Fibroblast of skin of left biceps (primary cell): ENCODE results near the gene ZNRF4.
"Not testable (repeated sequence)": the region's sequence is repeated elsewhere in the genome, so short reads cannot be mapped to it uniquely, and the experiment has no call there.

ENCODE experiments used
- DNase-seq, 2 experiments: peaks; one replicate each; pipeline ENCODE4 v3.0.0-alpha.2; 2013; ENCODE audit warnings: low read depth in 2 of 2

The ZNRF4 gene

DNA sequence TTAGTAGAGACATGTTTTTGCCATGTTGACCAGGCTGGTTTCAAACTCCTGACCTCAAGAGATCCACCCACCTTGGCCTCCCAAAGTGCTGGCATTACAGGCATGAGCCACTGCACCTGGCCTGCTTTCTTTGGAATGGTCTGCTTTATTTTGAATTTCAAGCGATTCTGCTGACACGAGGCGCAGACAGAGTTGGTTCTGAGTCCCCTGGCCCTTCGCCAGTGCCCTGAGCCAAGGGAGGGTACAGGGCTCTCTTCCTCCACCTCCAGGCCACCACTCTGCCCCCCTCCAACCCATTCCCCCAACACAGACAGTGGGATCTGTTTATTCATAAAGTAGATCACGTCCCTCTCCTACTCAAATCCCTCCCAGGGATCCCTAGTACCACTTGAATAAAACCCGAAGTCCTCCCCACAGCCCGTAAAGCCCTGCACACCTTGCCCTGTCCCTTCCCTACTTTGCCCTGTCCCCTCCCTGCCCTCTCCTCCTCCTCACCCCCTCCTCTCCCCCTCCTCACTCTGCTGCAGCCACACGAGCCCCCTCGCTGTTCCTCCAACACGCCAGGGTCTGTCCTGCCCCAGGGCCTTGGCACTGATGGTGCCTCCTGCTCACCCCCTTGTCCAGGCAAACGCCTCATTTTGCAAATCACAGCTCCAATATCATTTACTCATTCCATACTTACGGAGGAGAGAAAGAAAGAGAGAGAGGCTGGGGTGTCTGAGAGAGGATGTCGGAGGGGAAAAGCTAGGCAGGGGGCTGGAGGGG lies 22.4 kb downstream of the ZNRF4 start:
- no peak for DNase-seq

DNA sequence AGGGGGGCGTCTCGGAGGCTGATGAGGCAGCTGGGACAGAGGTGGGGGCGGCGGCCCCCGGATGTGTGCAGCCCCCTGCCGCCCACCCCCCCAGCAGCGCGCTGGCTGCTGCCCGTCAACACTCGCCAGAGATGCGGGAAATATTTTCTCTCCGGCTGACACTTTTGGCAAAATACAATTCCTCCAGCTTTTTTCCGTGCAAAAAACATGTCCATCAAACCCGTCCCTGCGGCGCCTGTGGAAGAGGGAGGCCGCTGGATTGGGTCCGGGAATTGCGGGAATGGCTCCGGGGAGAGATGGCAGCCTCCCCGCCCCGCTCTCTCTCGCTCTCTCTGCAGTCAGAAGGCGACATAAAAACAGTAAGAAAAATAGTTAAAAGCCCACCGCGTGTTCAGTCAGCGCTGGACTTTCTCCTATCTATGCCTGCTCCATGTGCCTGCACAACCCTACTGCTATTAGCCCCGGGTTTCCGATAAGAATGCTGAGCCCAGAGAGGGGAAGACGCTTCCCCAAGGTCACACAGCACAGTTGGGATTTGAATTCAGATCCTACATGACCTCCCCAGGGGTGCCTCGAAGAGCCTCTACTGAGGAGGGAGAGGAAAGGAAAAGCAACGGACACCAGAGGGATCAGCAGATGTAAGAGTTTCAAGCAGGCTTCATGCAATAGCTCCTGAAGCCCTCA lies 23.2 kb downstream of the ZNRF4 start:
- no peak for DNase-seq

DNA sequence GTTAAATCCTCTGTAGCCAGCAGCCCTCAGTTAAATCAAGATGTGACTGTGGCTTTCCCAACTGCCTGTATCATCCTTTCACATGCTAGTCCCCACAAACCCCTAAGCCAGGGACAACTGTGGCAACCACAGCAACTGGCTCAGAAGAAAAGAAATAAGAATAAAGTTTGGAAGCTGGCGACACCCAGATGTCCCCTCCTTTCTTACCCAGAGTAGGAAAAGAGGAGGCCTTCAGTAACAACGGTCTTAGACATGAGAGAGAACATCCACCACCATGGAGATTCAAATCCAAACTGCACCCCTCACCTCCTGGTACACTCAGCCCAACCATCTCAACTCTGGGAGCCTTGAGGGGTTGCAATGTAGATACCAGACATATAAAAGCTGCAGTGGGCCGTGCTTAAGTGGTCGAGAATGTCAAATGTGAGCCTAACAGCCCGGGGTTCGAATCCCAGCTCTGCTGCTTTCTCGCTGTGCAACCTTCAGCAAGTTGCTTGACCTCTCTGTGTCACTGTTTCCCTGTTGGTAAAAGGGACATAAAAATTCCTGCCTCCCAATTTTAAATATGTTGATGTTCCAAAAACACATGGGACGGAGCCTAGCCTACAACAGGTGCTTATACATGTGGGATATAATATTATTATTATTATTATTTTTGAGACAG lies 23.8 kb downstream of the ZNRF4 start:
- DNase-seq: no peak

DNA sequence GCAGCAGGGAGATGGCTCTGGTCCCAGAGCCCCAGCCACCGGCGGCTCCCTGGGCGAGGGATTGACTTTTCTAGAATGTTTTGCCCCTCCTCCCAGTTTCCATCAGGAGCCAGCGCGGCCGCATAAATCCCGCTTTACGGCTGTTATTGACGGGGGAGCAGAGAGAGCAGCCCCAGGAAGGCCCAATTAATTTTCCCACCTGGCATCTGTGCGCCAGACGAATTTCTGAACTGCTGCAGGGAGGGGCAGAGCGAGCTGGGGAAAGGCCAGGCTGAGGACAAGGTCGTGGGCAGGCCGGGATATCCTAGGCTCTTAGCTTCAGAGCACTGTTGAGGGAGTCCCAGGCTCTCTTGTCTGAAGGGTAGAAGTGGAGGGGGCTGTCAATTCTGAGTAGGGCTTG lies 24.7 kb downstream of the ZNRF4 start:
- DNase-seq: no peak

DNA sequence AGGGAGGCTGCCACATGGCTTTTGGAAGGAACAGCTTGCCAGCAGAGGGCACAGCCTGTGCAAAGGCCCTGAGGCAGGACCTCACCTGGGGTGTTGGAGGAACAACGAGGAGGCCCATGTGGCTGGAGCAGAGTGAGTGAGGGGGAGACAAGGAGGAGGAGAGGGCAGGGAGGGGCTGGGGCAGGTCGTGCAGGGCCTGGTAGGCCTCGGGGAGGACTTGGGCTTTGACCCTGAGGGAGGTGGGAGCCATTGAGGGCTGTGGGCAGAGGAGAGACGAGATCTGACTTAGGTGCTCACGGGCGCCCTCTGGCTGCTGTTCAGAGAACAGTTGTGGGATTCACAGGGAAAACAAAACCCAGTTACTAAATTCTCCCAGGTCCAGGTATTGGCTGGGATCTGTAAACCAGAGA lies 25.2 kb downstream of the ZNRF4 start:
- no peak for DNase-seq

DNA sequence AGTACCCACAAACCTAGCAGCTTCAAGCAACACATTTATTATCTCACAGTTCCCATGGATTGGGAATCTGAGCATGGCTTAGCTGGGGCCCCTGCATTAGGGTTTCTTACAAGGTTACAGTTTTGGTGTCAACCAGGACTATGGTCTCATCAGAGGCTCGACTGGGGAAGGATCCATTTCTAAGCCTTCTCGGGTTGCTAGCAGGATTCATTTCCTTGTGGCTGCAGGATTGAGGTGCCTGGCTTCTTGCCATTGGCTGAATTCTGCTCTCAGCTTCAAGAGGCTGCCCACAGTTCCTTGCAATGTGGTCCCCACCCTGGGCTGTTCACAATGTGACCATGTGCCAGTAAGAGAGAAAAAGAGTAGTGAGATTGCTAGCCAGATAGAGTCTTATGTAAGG lies 26.7 kb downstream of the ZNRF4 start:
- no peak for DNase-seq

DNA sequence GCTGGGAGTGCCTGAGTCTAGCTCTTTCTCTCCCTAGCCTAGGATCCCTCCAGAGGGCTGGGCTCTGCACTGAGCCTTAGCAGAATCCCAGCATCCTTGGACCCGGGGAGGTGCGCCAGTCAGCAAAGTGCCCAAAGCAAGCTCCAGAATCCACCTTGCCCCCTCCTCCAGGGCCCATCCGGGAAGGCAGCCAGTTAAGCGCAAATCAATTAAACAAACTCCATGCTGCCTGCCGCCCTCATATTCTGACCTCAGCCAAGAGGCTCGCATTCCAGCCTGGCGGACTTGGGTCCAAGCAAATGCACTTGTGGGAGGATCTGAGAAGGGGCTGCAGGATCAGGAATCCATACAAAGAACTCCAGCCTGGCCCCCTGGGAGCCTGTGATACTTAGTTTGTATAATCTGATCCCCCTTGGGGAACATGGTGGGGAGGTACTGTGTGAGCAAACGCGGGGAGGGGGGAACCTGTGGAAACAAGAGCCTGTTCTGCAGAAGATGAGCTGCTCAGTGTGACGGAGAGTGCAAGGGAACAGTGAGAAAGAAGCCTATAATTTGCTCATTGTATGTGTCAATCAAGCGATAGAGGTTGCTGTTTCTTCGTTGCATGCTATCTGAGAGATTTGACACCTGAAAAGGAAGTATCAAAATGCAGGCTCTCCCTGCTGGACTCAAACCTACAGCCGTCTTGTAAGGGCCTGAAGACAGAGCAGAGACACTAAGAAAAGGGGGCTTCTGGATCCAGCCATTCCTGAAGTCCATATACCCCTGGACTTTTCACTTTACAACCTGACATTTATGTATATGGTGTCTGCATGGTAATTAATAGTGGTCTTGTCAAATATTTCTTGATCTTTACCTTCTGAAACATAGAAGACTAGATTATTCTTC lies 29.4 kb downstream of the ZNRF4 start:
- no peak for DNase-seq

DNA sequence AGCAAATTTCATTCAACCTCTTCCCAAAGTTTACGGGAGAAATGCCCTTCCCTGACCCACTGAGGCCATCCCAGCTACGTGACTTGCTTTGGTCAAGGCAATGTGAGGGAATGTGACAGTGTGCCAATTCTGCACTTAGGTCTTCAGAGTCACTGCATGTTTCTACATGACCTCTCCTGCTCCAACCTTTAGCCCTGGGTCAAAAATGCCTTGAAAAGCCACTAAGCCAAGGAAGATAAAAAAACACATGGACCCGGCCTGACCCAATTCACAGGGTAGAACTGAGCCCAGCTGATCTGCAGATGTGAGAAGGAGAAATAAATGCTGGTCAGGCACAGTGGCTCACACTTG lies 30.0 kb downstream of the ZNRF4 start:
- DNase-seq: no peak

DNA sequence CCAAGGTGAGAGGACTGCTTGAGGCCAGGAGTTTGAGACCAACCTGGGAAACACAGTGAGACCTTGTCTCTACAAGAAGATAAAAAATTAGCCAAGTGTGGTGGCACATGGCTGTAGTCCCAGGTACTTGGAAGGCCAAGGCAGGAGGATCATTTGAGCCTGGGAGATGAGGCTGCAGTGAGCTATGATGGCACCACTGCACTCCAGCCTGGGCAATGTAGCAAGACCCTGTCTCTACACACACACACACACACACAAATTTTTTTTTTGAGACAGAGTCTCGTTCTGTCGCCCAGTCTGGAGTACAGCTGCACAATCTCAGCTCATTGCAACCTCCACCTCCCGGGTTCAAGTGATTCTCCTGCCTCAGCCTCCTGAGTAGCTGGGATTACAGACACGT lies 30.4 kb downstream of the ZNRF4 start:
- not testable (repeated sequence) for DNase-seq

DNA sequence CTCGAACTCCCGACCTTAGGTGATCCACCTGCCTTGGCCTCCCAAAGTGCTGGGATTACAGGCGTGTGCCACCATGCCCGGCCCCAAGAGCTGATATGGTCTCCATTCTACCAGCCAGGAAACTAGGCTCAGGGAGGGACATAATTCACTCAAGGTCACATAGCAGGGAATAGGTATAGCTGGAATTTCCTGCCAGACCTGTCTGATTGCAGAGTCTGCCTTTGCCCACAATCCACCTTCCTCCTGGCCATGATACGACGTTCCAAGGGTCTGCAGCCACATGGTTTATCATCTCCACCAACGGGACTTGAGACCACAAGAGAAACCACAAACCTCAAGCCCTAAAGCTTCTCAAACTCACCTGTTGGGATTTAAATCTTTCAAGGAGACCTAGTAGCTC lies 32.0 kb downstream of the ZNRF4 start:
- DNase-seq: no peak

- DNase-seq: no peak
Measured at GRCh38 chr19:5489551-5489950, 34.3 kb downstream of the ZNRF4 start.

DNA sequence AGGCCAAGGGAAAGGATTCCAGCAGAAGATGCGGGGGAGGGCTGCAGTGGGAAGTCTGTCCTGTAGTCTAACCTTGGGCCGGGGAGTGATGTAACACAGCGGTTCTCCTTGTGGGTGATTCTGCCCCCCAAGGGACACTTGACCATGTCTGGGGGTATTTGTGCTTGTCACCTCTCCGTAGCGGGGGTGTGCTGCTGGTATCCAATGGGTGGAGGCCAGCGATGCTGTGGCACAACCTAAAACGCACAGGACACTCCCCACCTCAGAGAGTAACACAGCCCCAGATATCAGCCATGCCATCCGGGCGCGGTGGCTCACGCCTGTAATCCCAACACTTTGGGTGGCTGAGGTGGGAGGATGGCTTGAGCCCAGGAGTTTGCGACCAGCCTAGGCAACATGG lies 36.3 kb downstream of the ZNRF4 start:
- no peak for DNase-seq

DNA sequence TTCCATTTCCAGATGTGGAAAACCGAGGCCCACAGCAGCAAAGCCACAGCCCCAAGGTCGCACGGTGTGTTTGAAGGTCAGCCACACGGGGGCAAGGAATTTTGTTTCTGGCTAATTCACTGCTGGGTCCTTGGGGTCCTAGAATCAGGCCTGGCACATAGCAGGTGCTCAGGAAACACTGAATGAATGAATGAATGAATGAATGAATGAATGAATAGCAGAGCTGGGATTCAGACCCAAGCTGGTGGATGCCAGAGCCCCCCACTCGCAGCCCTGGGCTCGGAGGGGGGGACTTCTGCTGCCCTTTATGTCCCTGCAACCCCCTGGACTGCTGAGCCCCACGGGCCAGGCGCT lies 37.0 kb downstream of the ZNRF4 start:
- no peak for DNase-seq

- DNase-seq: no peak
Measured at GRCh38 chr19:5492635-5493409, 37.6 kb downstream of the ZNRF4 start.

- no peak for DNase-seq
Measured at GRCh38 chr19:5494773-5495172, 39.6 kb downstream of the ZNRF4 start.

- DNase-seq: no peak
Measured at GRCh38 chr19:5495792-5496191, 40.6 kb downstream of the ZNRF4 start.

GRCh38 chr19:5497297-5497696 lies 42.1 kb downstream of the ZNRF4 start:
- no peak for DNase-seq

DNA sequence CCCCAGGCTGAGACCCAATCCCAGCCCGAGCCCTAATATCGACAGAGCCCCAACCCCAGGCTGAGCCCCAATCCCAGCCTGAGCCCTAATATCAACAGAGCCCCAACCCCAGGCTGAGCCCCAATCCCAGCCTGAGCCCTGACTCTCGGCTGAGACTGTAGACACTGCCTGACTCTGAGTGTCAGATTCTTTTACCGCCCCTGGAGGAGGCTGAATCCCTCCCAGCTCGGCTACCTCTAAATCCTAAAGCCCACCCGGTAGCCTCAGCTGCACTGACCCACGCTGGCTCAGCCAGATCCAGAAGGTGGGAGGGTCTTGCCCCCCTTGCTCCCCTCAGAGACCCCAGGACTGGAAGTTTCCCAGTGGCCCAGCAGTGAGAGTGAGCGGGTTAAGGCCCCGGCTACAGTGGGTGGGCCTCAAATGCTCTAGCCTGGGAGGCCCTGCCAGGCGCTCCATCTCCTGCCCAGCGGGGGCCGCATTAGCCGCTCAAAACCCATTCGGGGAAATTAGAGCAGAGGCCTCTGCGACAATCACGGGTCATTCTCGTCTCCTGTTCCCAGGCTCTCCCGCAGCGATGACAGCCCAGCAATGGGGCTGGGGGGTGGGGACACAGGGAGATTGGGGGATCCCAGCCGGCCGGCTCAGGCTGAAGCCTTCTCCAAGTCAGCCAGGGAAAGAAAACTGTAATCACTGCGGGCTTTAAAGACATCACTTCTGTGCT lies 43.8 kb downstream of the ZNRF4 start:
- DNase-seq: no peak

- DNase-seq: no peak
Measured at GRCh38 chr19:5501907-5502306, 46.7 kb downstream of the ZNRF4 start.

GRCh38 chr19:5503598-5503997 lies 48.4 kb downstream of the ZNRF4 start:
- no peak for DNase-seq

DNA sequence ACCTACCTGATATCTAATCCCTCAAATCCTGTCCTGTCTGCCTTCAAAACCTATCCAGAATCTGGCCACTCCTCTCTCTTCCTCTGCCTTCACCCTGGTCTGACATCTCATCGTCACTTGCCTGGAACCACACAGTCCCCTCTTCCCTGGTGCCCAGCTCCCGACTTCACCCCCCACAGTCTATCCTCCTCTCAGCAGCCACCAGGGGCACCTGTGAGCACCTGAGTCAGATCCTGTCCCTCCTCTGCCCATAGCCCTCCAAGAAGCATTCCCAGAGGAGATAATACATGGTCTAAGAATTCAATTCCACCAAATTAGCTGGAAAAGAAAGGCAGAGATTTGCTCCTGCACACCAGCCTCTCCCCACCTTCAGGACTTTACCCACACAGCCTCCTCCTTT lies 48.9 kb downstream of the ZNRF4 start:
- DNase-seq: no peak
